ENCODE measurements around the gene RBPJL.

DNA sequence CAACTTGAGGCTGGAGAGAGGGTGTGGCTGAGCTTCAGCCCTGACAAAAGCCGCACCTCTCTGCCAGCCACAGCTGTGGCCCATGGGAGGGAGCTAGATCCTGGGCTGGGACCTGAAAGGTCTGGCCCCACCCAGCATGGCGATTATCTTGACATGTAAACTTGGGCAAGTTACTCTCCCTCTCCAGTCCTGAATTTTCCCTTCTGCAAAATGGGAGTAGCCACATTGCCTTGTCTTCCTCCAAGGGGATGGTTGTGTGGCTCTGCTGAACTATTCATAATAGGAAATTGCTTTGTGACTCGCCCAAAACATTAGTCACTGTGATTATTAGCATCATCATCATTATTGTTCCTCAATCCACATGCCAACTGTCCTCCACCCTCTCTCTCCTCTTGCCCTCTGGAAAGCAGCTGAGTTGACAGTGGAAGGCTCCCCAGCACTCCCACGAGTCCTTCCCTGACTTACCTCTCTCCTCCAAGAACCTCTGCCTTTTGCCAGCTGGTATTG lies 23.0 kb upstream of the RBPJL start:
- no peak for TF ChIP-seq ZFP30 (CRISPR knock-in tag; IDR thresholded peaks at IDR 0.05)
- TF ChIP-seq ISL1 (CRISPR knock-in tag; IDR thresholded peaks at IDR 0.05) = no peak
- TF ChIP-seq, protein P1, sequence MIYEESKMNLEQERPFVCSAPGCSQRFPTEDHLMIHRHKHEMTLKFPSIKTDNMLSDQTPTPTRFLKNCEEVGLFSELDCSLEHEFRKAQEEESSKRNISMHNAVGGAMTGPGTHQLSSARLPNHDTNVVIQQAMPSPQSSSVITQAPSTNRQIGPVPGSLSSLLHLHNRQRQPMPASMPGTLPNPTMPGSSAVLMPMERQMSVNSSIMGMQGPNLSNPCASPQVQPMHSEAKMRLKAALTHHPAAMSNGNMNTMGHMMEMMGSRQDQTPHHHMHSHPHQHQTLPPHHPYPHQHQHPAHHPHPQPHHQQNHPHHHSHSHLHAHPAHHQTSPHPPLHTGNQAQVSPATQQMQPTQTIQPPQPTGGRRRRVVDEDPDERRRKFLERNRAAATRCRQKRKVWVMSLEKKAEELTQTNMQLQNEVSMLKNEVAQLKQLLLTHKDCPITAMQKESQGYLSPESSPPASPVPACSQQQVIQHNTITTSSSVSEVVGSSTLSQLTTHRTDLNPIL (CRISPR knock-in tag; IDR thresholded peaks at IDR 0.05; ENCODE audit: low read depth) = no peak
- TF ChIP-seq RARB (CRISPR knock-in tag; IDR thresholded peaks at IDR 0.05) = no peak
- TF ChIP-seq ZNF565 (CRISPR knock-in tag; conservative IDR thresholded peaks at IDR 0.05; ENCODE audit: low read depth) = no peak
- no peak for TF ChIP-seq CSRNP3 (CRISPR knock-in tag; IDR thresholded peaks at IDR 0.05)
- no peak for TF ChIP-seq ARNTL (CRISPR knock-in tag; IDR thresholded peaks at IDR 0.05; ENCODE audit: borderline replicate concordance, low read depth)
- TF ChIP-seq BACH2 (CRISPR knock-in tag; IDR thresholded peaks at IDR 0.05; ENCODE audit: borderline replicate concordance) = no peak
- no peak for TF ChIP-seq OSR1 (CRISPR knock-in tag; IDR thresholded peaks at IDR 0.05)
- TF ChIP-seq, protein P2, sequence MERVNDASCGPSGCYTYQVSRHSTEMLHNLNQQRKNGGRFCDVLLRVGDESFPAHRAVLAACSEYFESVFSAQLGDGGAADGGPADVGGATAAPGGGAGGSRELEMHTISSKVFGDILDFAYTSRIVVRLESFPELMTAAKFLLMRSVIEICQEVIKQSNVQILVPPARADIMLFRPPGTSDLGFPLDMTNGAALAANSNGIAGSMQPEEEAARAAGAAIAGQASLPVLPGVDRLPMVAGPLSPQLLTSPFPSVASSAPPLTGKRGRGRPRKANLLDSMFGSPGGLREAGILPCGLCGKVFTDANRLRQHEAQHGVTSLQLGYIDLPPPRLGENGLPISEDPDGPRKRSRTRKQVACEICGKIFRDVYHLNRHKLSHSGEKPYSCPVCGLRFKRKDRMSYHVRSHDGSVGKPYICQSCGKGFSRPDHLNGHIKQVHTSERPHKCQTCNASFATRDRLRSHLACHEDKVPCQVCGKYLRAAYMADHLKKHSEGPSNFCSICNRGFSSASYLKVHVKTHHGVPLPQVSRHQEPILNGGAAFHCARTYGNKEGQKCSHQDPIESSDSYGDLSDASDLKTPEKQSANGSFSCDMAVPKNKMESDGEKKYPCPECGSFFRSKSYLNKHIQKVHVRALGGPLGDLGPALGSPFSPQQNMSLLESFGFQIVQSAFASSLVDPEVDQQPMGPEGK (CRISPR knock-in tag; IDR thresholded peaks at IDR 0.05; ENCODE audit: borderline replicate concordance) = no peak
- no peak for TF ChIP-seq TOX (CRISPR knock-in tag; IDR thresholded peaks at IDR 0.05; ENCODE audit: borderline replicate concordance)
- TF ChIP-seq, protein P3, sequence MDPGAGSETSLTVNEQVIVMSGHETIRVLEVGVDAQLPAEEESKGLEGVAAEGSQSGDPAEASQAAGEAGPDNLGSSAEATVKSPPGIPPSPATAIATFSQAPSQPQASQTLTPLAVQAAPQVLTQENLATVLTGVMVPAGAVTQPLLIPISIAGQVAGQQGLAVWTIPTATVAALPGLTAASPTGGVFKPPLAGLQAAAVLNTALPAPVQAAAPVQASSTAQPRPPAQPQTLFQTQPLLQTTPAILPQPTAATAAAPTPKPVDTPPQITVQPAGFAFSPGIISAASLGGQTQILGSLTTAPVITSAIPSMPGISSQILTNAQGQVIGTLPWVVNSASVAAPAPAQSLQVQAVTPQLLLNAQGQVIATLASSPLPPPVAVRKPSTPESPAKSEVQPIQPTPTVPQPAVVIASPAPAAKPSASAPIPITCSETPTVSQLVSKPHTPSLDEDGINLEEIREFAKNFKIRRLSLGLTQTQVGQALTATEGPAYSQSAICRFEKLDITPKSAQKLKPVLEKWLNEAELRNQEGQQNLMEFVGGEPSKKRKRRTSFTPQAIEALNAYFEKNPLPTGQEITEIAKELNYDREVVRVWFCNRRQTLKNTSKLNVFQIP (CRISPR knock-in tag; IDR thresholded peaks at IDR 0.05; ENCODE audit: borderline replicate concordance, low read depth) = no peak

Data from SK-N-SH treated with all-trans-retinoic acid at 6 μM for 48 hours (cell line).